DND-41 (cell line): Measurements from ENCODE around the gene NMRK1.

Experiments used
- ATAC-seq: fragments of 200-7000 bp; cut with Tn5 transposase; 3 replicates; pipeline ENCODE4 v1.9.1; 2021; ENCODE audit warnings: low read depth; ENCODE audit not compliant: insufficient read depth
- DNase-seq: peaks from one replicate; pipeline ENCODE4 v3.0.0-alpha.2; 2020
- H2AFZ ChIP-seq: 2 replicates; pipeline ENCODE4 v1.6.0; 2012; ENCODE audit warnings: low read depth, low read length
- H3K27ac ChIP-seq: 2 replicates; pipeline ENCODE4 v1.5.1; 2012; ENCODE audit warnings: low read length, inconsistent platforms
- H3K27me3 ChIP-seq: fragments of 200-600 bp; sonication (generic); 2 replicates; pipeline ENCODE4 v1.6.0; 2012; ENCODE audit warnings: low read length, mild to moderate bottlenecking, inconsistent platforms; ENCODE audit not compliant: insufficient read depth, poor library complexity
- H3K36me3 ChIP-seq: 2 replicates; pipeline ENCODE4 v1.5.1; 2012; ENCODE audit warnings: low read length, inconsistent platforms; ENCODE audit not compliant: insufficient read depth
- H3K4me1 ChIP-seq: 2 replicates; pipeline ENCODE4 v1.5.1; 2012; ENCODE audit warnings: mild to moderate bottlenecking, low read length; ENCODE audit not compliant: insufficient read depth
- H3K4me2 ChIP-seq: 2 replicates; pipeline ENCODE4 v1.6.0; 2012; ENCODE audit warnings: mild to moderate bottlenecking, moderate library complexity, low read length, inconsistent platforms; ENCODE audit not compliant: insufficient read depth
- H3K4me3 ChIP-seq, 2 experiments: fragments of 200-600 bp in 1 of 2; shearing (Covaris generic) in 1 of 2; 2 replicates each; pipeline ENCODE4 v1.5.1; 2012 to 2016; ENCODE audit warnings: inconsistent platforms in 2 of 2, low read length in 2 of 2, mild to moderate bottlenecking in 2 of 2, low read depth in 1 of 2, moderate library complexity in 1 of 2
- H3K79me2 ChIP-seq: 2 replicates; pipeline ENCODE4 v1.6.0; 2012; ENCODE audit warnings: low read length, inconsistent platforms; ENCODE audit not compliant: insufficient read depth
- H3K9ac ChIP-seq: 2 replicates; pipeline ENCODE4 v1.6.0; 2012; ENCODE audit warnings: low read depth, mild to moderate bottlenecking, inconsistent platforms, low read length, moderate library complexity
- H3K9me3 ChIP-seq: 2 replicates; pipeline ENCODE4 v1.5.1; 2012; ENCODE audit warnings: low read length, moderate library complexity, mild to moderate bottlenecking, inconsistent platforms; ENCODE audit not compliant: insufficient read depth, severe bottlenecking
- H4K20me1 ChIP-seq: 2 replicates; pipeline ENCODE4 v1.6.0; 2012; ENCODE audit warnings: low read length; ENCODE audit not compliant: insufficient read depth
- CTCF ChIP-seq: IDR thresholded peaks from 2 replicates; pipeline ENCODE4 v1.5.1; 2012; ENCODE audit warnings: borderline replicate concordance, low read length, moderate library complexity, mild to moderate bottlenecking; ENCODE audit not compliant: poor library complexity, severe bottlenecking; ENCODE audit errors: extremely low read depth
- EZH2 ChIP-seq: IDR thresholded peaks from 3 replicates; pipeline ENCODE4 v1.6.1; 2012; ENCODE audit warnings: borderline replicate concordance, low read depth, mild to moderate bottlenecking, moderate library complexity, low read length, inconsistent platforms; ENCODE audit not compliant: severe bottlenecking

Gene NMRK1

DNA sequence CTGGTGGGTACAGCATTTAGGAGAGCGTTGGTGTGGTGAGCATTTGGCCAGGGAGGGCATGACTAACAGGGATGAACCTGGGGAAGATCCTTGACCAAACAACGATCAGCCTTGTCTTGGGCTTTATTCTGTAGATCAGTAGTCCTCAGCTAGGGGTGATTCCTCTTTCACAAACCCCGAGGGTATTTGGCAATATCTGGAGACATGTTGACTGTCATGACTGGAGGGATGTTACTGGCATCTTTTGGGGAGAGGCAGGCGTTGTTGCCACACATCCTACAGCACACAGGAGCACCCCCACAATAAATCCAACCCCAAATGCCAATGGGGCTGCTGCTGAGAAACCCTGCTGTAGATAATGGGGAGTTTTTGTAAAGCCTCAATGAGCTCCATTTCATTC lies 44.3 kb upstream of the NMRK1 start:
- Histone ChIP-seq H3K27ac (no peak overlapping the region), H3K79me2 (no peaks in the 10 kb centered on the region; the same call in 1 of the 2 replicates), H3K4me2 (no peak overlapping the region), H3K27me3 (no peaks in the 10 kb centered on the region), H4K20me1 (no peaks in the 10 kb centered on the region), H3K36me3 (peaks cover 71% of the 10 kb centered on the region), H3K4me3 (no peak overlapping the region), H3K9ac (no peak overlapping the region), H3K9me3 (no peaks in the 10 kb centered on the region), H2AFZ (no peak overlapping the region), H3K4me1 (peaks cover 3% of the 10 kb centered on the region; the same call in 1 of the 2 replicates)
- DNase-seq (no peak), ATAC-seq (no peak)
- TF ChIP-seq EZH2: no peak
- no peak for TF ChIP-seq CTCF

- H3K4me2 ChIP-seq: no peak overlapping the region
- DNase-seq: no peak
- no peak for TF ChIP-seq CTCF
- TF ChIP-seq EZH2: no peak
- no peaks in the 10 kb centered on the region for H4K20me1 ChIP-seq
- no peaks in the 10 kb centered on the region for H3K4me1 ChIP-seq
- H3K9me3 ChIP-seq: no peaks in the 10 kb centered on the region
- no peak overlapping the region for H2AFZ ChIP-seq
- no peak overlapping the region for H3K4me3 ChIP-seq
- no peak overlapping the region for H3K27ac ChIP-seq
- ATAC-seq: no peak
- H3K9ac ChIP-seq: no peak overlapping the region
- H3K36me3 ChIP-seq: peaks cover 67% of the 10 kb centered on the region
- H3K27me3 ChIP-seq: no peaks in the 10 kb centered on the region
- H3K79me2 ChIP-seq: no peaks in the 10 kb centered on the region; the same call in 1 of the 2 replicates
Measured at GRCh38 chr9:75131700-75132099, 43.7 kb upstream of the NMRK1 start.

DNA sequence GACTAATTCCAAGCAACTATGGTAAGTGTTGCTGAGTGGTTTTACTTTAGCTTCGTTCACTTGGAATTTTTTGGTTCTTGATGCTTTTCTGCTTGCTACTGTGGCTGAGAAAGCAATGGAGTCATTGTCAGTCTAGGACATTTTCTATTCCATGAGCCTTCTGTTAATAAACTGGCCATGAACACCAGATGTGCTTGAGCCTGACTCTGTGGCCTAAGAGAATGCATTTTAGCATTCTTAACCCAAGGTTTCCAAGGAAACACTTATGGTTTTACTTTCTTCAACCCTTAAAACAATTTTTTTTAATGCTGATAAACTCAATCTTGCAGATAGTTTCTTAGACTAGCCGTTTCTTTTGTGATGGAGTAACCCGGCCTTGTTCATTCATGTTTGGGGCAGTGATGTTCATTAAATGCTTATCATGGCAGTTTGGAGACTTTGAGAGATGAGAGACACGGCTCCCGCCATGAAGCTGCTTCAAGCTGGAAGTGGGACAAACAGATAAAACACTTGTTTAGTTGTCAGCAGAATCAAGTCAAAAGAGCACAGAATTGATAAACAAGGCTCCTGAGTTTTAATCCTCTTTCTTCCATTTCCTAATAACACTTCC lies 42.8 kb upstream of the NMRK1 start:
- H3K9me3 ChIP-seq: no peaks in the 10 kb centered on the region
- no peak overlapping the region; the same call in 1 of the 2 replicates for H3K27ac ChIP-seq
- no peaks in the 10 kb centered on the region for H3K4me1 ChIP-seq
- peaks cover 59% of the 10 kb centered on the region for H3K36me3 ChIP-seq
- TF ChIP-seq CTCF (no peak), EZH2 (no peak)
- no peak overlapping the region for H2AFZ ChIP-seq
- H3K9ac ChIP-seq: no peak overlapping the region
- no peak for DNase-seq
- H3K4me3 ChIP-seq: no peak overlapping the region
- ATAC-seq: no peak
- H3K4me2 ChIP-seq: no peak overlapping the region
- H4K20me1 ChIP-seq: no peaks in the 10 kb centered on the region
- peaks cover 2% of the 10 kb centered on the region; the same call in 1 of the 2 replicates for H3K79me2 ChIP-seq
- H3K27me3 ChIP-seq: no peaks in the 10 kb centered on the region
